Dedifferentiated amniotic fluid mesenchymal stem cell (primary cell): ENCODE data around the gene TRAK1.

ENCODE experiments used
- DNase-seq: peaks from one replicate; pipeline ENCODE4 v3.0.0-alpha.2; 2016; ENCODE audit errors: extremely low spot score

TRAK1 gene

GRCh38 chr3:42176242-42177034, 85.3 kb downstream of the TRAK1 start:
- no peak for DNase-seq

- no peak for DNase-seq
These were observed 86.1 kb downstream of the TRAK1 start for GRCh38 chr3:42177068-42177800.

GRCh38 chr3:42177801-42178150, 86.6 kb downstream of the TRAK1 start:
- DNase-seq: no peak

GRCh38 chr3:42179110-42179725, 88.1 kb downstream of the TRAK1 start:
- DNase-seq: peak; percentile 91

- no peak for DNase-seq
These were observed 89.7 kb downstream of the TRAK1 start for GRCh38 chr3:42180901-42181300.

- no peak for DNase-seq
These were observed 91.4 kb downstream of the TRAK1 start for GRCh38 chr3:42182555-42182954.

- peak; percentile 63 for DNase-seq
These were observed 93.0 kb downstream of the TRAK1 start for GRCh38 chr3:42183991-42184632.

- DNase-seq: peak; percentile 64
These were observed 93.7 kb downstream of the TRAK1 start for GRCh38 chr3:42184651-42185443.

GRCh38 chr3:42187936-42188335, 96.8 kb downstream of the TRAK1 start:
- DNase-seq: no peak

- DNase-seq: no peak
These were observed 97.2 kb downstream of the TRAK1 start for GRCh38 chr3:42188376-42188775.

- no peak for DNase-seq
These were observed 97.9 kb downstream of the TRAK1 start for GRCh38 chr3:42189001-42189460.

GRCh38 chr3:42189736-42190135, 98.6 kb downstream of the TRAK1 start:
- DNase-seq: no peak

GRCh38 chr3:42190701-42191442, 99.7 kb downstream of the TRAK1 start:
- peak; percentile 57 for DNase-seq

GRCh38 chr3:42191443-42191747, 100.2 kb downstream of the TRAK1 start:
- DNase-seq: no peak

GRCh38 chr3:42192334-42193200, 101.4 kb downstream of the TRAK1 start:
- DNase-seq: no peak

- DNase-seq: no peak
These were observed 103.9 kb downstream of the TRAK1 start for GRCh38 chr3:42194943-42195510.

- no peak for DNase-seq
These were observed 104.7 kb downstream of the TRAK1 start for GRCh38 chr3:42195879-42196330.

- no peak for DNase-seq
These were observed 107.6 kb downstream of the TRAK1 start for GRCh38 chr3:42198709-42199108.

- no peak for DNase-seq
These were observed 111.2 kb downstream of the TRAK1 start for GRCh38 chr3:42202217-42202865.
